ENCODE data around the gene PLD4.

Gene PLD4

GRCh38 chr14:104971447-104972240 is 47.0 kb downstream of the PLD4 start:
- no peak for TF ChIP-seq JUND (IDR thresholded peaks at IDR 0.05; ENCODE audit: low read depth)
- DNase-seq (ENCODE audit: low read depth in 1 of 2, low spot score in 1 of 2), result no peak
- in situ Hi-C loops (cut with HindIII; ENCODE audit: low pct_unique_long_range_greater_than_20kb, low sequenced_read_pairs), result no loop called here

GRCh38 chr14:104972301-104973134 is 47.8 kb downstream of the PLD4 start:
- in situ Hi-C loops (cut with HindIII; ENCODE audit: low pct_unique_long_range_greater_than_20kb, low sequenced_read_pairs), result no loop called here
- DNase-seq (ENCODE audit: low read depth in 1 of 2, low spot score in 1 of 2), result peak; percentile 87 to 89
- no peak for TF ChIP-seq JUND (IDR thresholded peaks at IDR 0.05; ENCODE audit: low read depth)

GRCh38 chr14:104973135-104973384 is 48.4 kb downstream of the PLD4 start:
- no peak for DNase-seq (ENCODE audit: low read depth in 1 of 2, low spot score in 1 of 2)
- no peak for TF ChIP-seq JUND (IDR thresholded peaks at IDR 0.05; ENCODE audit: low read depth)
- in situ Hi-C loops (cut with HindIII; ENCODE audit: low pct_unique_long_range_greater_than_20kb, low sequenced_read_pairs), result no loop called here

DNA sequence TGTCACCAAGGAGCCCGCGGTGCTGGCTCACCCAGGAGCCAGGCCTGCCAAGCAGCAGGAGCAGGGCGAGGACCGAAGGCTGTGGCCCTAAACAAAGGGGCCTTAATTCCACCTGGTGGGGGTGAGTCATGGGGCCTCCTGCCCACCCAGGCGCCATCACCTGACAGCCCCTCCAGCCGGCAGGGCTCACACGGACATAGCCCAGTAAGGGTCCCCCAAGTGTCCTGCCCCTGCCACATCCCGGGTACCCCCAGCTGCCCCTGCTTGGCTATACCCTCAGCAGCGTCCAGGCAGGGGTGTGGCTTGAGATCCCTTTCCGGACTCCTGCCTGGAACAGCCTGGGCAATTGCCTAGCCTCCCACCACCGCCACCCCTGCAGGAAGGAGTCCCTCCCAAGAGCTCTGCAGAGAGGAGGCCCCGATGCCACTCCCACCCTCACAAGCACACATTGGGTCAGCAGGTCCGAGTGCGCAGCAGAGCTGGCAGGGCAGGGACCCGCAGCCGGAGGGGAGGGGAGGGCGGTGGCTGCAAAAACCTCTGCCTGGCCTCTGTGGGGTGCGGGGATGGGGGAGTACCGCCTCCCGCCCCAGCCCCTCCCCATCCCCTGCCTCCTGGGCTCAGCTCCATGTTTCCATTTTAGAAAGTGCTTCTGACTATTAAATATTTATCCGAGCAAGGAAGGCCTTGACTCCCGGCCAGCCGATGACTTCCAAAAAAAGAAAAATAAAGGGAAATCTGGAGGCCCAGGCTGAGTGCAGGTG is 48.9 kb downstream of the PLD4 start:
- no peak for TF ChIP-seq JUND (IDR thresholded peaks at IDR 0.05; ENCODE audit: low read depth)
- in situ Hi-C loops (cut with HindIII; ENCODE audit: low pct_unique_long_range_greater_than_20kb, low sequenced_read_pairs), result no loop called here
- no peak for DNase-seq (ENCODE audit: low read depth in 1 of 2, low spot score in 1 of 2)

GRCh38 chr14:104974146-104974541 is 49.5 kb downstream of the PLD4 start:
- TF ChIP-seq JUND (IDR thresholded peaks at IDR 0.05; ENCODE audit: low read depth), result no peak
- in situ Hi-C loops (cut with HindIII; ENCODE audit: low pct_unique_long_range_greater_than_20kb, low sequenced_read_pairs), result no loop called here
- DNase-seq (ENCODE audit: low read depth in 1 of 2, low spot score in 1 of 2), result no peak

GRCh38 chr14:104974665-104975390 is 50.1 kb downstream of the PLD4 start:
- in situ Hi-C loops (cut with HindIII; ENCODE audit: low pct_unique_long_range_greater_than_20kb, low sequenced_read_pairs), result no loop called here
- DNase-seq (ENCODE audit: low read depth in 1 of 2, low spot score in 1 of 2), result no peak
- no peak for TF ChIP-seq JUND (IDR thresholded peaks at IDR 0.05; ENCODE audit: low read depth)

DNA sequence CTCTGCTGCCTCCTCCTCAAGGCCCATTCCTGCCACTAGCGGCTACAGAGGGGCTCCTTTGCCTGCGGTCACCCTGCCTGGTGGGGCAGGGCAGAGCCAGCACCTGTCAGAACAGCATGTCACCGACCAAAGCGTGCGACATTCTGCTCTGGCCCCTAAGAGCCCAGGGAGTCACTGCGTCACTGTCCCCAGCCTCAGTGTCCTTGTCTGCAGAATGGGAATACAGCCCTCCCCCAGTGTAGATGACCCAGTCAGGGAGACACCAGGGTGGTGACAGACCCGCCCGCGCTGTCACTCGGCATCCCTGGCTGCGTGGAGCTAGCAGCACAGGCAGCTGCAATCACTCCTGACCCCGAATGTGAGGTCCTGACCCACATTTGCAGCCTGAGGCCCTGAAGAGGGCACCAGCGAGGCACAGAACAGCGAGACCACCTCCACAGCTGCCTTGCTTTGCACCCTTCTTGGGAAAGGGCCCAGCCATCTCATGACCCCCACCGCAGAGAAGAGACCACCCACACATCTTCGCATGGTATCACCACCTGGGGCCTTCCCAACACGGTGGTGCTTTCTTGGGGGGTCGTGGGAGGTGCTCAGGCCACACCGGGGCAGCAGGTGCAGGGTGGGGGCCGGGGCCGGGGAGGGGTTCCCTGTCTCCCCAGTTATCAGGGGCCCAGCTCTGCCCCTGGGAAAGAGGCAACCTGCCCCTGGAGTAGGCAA is 51.0 kb downstream of the PLD4 start:
- no peak for DNase-seq (ENCODE audit: low read depth in 1 of 2, low spot score in 1 of 2)
- TF ChIP-seq JUND (IDR thresholded peaks at IDR 0.05; ENCODE audit: low read depth), result no peak
- in situ Hi-C loops (cut with HindIII; ENCODE audit: low pct_unique_long_range_greater_than_20kb, low sequenced_read_pairs), result no loop called here

DNA sequence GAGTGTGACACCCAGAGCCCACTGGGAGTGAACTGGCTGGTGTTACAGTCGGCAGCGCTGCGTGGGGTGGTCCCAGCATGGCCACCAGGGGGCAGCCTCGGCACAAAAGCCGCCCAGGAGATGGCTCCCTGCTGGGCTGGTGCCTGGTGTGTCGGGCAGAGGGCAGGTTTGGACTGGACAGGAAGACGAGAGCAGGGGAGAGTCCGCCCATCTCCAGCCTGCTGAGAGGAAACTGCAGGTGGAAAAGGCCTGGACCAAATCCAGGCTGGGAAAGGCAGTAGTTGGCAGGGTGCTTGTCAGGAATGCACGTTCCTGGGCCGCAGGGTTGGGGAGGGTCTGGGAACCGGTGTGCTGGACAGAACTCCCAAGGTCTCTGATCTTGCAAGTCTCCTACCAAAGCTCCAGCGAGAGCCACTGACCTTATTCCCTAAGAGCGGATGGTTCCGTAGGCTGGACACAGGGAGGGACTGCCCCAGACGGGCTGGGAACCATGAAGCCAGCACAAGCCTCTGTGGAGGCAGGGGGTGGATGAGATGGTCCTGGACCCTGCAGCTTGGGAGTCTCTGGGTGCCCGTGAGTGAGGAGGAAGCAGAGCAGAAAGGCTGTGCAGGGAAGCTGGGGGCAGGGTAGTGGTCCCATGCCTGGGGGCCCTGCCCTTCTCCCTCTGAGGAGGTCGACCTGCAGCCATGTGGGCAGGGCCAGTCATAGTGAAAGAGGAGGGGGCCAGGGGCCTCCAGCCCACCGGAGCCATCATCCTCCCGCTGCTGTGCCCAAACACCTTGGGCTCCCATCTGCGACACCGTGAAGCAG is 51.7 kb downstream of the PLD4 start:
- in situ Hi-C loops (cut with HindIII; ENCODE audit: low pct_unique_long_range_greater_than_20kb, low sequenced_read_pairs), result no loop called here
- peak; percentile 84 to 93 for DNase-seq (ENCODE audit: low read depth in 1 of 2, low spot score in 1 of 2)
- TF ChIP-seq JUND (IDR thresholded peaks at IDR 0.05; ENCODE audit: low read depth), result no peak

DNA sequence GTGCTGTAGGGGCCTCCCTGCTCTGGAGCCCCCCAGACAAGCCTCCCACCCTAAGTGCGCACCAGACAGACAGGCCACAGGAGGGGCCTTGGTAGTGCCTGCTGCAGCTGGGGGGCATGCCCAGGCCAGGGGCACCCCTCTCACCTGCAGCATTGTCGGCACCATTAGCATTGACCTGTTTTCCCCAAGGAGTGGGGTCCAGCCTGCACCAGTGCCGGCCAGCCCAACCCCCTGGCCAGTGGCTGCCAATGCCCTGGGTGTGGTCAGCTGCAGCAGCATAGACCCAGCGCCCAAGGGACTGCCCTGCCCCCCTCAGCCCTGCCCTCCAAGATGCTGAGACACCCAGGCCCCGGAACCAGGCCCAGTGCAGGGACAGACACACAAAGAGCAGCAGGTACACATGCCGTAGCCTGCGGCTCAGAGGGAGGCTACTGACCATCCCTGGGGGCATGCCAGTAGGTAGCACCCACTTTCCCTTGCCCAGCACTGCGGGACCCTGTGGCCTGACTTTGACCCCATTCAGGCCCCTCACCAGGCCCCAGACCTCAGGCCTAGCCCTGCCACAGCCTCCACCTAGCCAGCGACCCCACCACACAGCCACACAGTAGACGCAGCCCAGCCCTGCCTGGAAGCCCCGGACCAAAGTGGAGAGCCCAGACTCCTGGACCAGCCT is 52.5 kb downstream of the PLD4 start:
- in situ Hi-C loops (cut with HindIII; ENCODE audit: low pct_unique_long_range_greater_than_20kb, low sequenced_read_pairs), result no loop called here
- DNase-seq (ENCODE audit: low read depth in 1 of 2, low spot score in 1 of 2), result no peak
- no peak for TF ChIP-seq JUND (IDR thresholded peaks at IDR 0.05; ENCODE audit: low read depth)

- TF ChIP-seq JUND (IDR thresholded peaks at IDR 0.05; ENCODE audit: low read depth), result no peak
- in situ Hi-C loops (cut with HindIII; ENCODE audit: low pct_unique_long_range_greater_than_20kb, low sequenced_read_pairs), result no loop called here
Measured at GRCh38 chr14:104977681-104978653, 53.3 kb downstream of the PLD4 start, which contains the start of gene AHNAK2. TSS of gene AHNAK2 (minus strand) at chr14:104978374. CDS start at chr14:104978237, 137 bp downstream.

More at GRCh38 chr14:104977681-104978653, 53.3 kb downstream of the PLD4 start, which contains the start of gene AHNAK2:
- DNase-seq (ENCODE audit: low read depth in 1 of 2, low spot score in 1 of 2), result peak; percentile 90
